ENCODE measurements around the gene KIF3B. TPM values are rescaled to one million over a fixed set of nuclear protein-coding genes. Genes with fewer than 3 reads are reported as not detected.
"Not testable (repeated sequence)": the region's sequence is repeated elsewhere in the genome, so short reads cannot be mapped to it uniquely, and the experiment has no call there.

KIF3B gene
- total RNA-seq, 1 donor from 2014 or later, result 37.0 TPM

- Histone ChIP-seq H3K36me3 (ENCODE audit: control insufficient read depth, insufficient read depth, low read length) (no peaks in the 10 kb centered on the region), H3K4me3 (ENCODE audit: low read depth, low read length) (no peak overlapping the region), H3K27me3 (ENCODE audit: control insufficient read depth, insufficient read depth, low read length) (no peaks in the 10 kb centered on the region)
- no peak for TF ChIP-seq CTCF (IDR thresholded peaks at IDR 0.05; ENCODE audit: insufficient read depth, low read length, poor library complexity, severe bottlenecking)
- no peak for DNase-seq (ENCODE audit: low read depth)
Observed at GRCh38 chr20:32380745-32381144, 103.3 kb downstream of the KIF3B start.

GRCh38 chr20:32382102-32382950 lies 104.9 kb downstream of the KIF3B start:
- no peak for DNase-seq (ENCODE audit: low read depth)
- Histone ChIP-seq H3K27me3 (ENCODE audit: control insufficient read depth, insufficient read depth, low read length) (no peaks in the 10 kb centered on the region), H3K4me3 (ENCODE audit: low read depth, low read length) (no peak overlapping the region), H3K36me3 (ENCODE audit: control insufficient read depth, insufficient read depth, low read length) (no peaks in the 10 kb centered on the region)
- TF ChIP-seq CTCF (IDR thresholded peaks at IDR 0.05; ENCODE audit: insufficient read depth, low read length, poor library complexity, severe bottlenecking), result no peak

- not testable (repeated sequence) for H3K36me3 ChIP-seq (ENCODE audit: control insufficient read depth, insufficient read depth, low read length); DNase-seq (ENCODE audit: low read depth); H3K4me3 ChIP-seq (ENCODE audit: low read depth, low read length); H3K27me3 ChIP-seq (ENCODE audit: control insufficient read depth, insufficient read depth, low read length)
Observed at GRCh38 chr20:32383441-32383840, 106.0 kb downstream of the KIF3B start.

Other genes starting within 250 kb of the KIF3B start
- 0.17 and 0.34 TPM in 2 replicates for gene HCK, start 225.4 kb upstream of the KIF3B start, total RNA-seq
- 39.6 and 43.4 TPM in 2 replicates for gene TM9SF4, start 167.9 kb upstream of the KIF3B start, total RNA-seq
- 13.5 and 16.6 TPM in 2 replicates for gene PLAGL2, start 69.9 kb upstream of the KIF3B start, total RNA-seq
- gene POFUT1, start 69.8 kb upstream of the KIF3B start, total RNA-seq, result 44.3 and 50.8 TPM in 2 replicates
- gene ASXL1, start 80.7 kb downstream of the KIF3B start, total RNA-seq, result 27.5 and 31.6 TPM in 2 replicates

Measured in kidney epithelial cell (primary cell).